GM13977 (cell line): Measurements from ENCODE around the gene GNLY.
"Not testable (repeated sequence)": the region's sequence is repeated elsewhere in the genome, so short reads cannot be mapped to it uniquely, and the experiment has no call there.

Experiments used
- DNase-seq: peaks from one replicate; pipeline ENCODE4 v3.0.0; 2012; ENCODE audit warnings: low spot score
- CTCF ChIP-seq: IDR thresholded peaks from 2 replicates; pipeline ENCODE4 v1.5.1; 2012; ENCODE audit warnings: mild to moderate bottlenecking, control low read depth; ENCODE audit not compliant: insufficient read depth; ENCODE audit errors: extremely low read depth, missing control alignments
- in situ Hi-C: fragments of 300-500 bp; cut with MboI; formaldehyde crosslinking; loops from one replicate; pipeline ENCODE4 v1.12.0; 2022; ENCODE audit warnings: low sequenced_read_pairs, low pct_unique_long_range_greater_than_20kb, mixed read lengths, inconsistent platforms; ENCODE audit not compliant: unreplicated experiment

GNLY gene

GRCh38 chr2:85669549-85669948 lies 24.6 kb upstream of the GNLY start:
- TF ChIP-seq CTCF = no peak
- in situ Hi-C loops = no loop called here
- DNase-seq = no peak

GRCh38 chr2:85670416-85670815 lies 23.7 kb upstream of the GNLY start:
- in situ Hi-C loops = not testable (repeated sequence)

GRCh38 chr2:85672456-85672855 lies 21.7 kb upstream of the GNLY start:
- TF ChIP-seq CTCF = no peak
- in situ Hi-C loops = no loop called here
- no peak for DNase-seq

More at GRCh38 chr2:85670416-85670815, 23.7 kb upstream of the GNLY start:
- not testable (repeated sequence) for DNase-seq

- TF ChIP-seq CTCF = no peak
- in situ Hi-C loops = no loop called here
- no peak for DNase-seq
Observed at GRCh38 chr2:85673716-85674375, 20.3 kb upstream of the GNLY start.

GRCh38 chr2:85674417-85674816 lies 19.7 kb upstream of the GNLY start:
- in situ Hi-C loops = no loop called here
- DNase-seq = no peak

GRCh38 chr2:85675427-85675826 lies 18.7 kb upstream of the GNLY start:
- TF ChIP-seq CTCF = no peak
- in situ Hi-C loops = no loop called here
- DNase-seq = no peak

More at GRCh38 chr2:85674417-85674816, 19.7 kb upstream of the GNLY start:
- TF ChIP-seq CTCF = no peak

GRCh38 chr2:85675866-85676548 lies 18.2 kb upstream of the GNLY start:
- DNase-seq = no peak
- no peak for TF ChIP-seq CTCF
- in situ Hi-C loops = no loop called here
